Activated T-helper 17 cell treated with anti-CD3 and anti-CD28 coated beads, Interleukin-2, amount 50 U/mL, for 72 hours (primary cell): ENCODE data around the gene SLC35E1. TPM values are rescaled to one million over a fixed set of nuclear protein-coding genes. Genes with fewer than 3 reads are reported as not detected.
A peak's percentile ranks its signal among the peaks of the same experiment; 100 is the strongest.

ENCODE experiments used
- ATAC-seq: fragments of 150-1000 bp; cut with Tn5 transposase; replicated peaks from 2 replicates; pipeline ENCODE4 v1.10.0; 2021; ENCODE audit warnings: mild to moderate bottlenecking, moderate library complexity
- H3K27ac Mint-ChIP-seq: one replicate; pipeline ENCODE4 v1.8.0; 2022; ENCODE audit warnings: mixed read lengths
- H3K27me3 Mint-ChIP-seq: one replicate; pipeline ENCODE4 v1.8.0; 2022; ENCODE audit warnings: mixed read lengths
- H3K36me3 Mint-ChIP-seq: one replicate; pipeline ENCODE4 v1.8.0; 2022; ENCODE audit warnings: low read depth, mild to moderate bottlenecking, mixed read lengths
- H3K4me1 Mint-ChIP-seq: one replicate; pipeline ENCODE4 v1.8.0; 2022; ENCODE audit warnings: mixed read lengths
- H3K4me3 Mint-ChIP-seq: one replicate; pipeline ENCODE4 v1.8.0; 2022; ENCODE audit warnings: mild to moderate bottlenecking, mixed read lengths
- H3K9me3 Mint-ChIP-seq: one replicate; pipeline ENCODE4 v1.8.0; 2022; ENCODE audit warnings: mixed read lengths
- total RNA-seq, 2 donors: library from RNA; stranded (reverse); gene quantifications; one replicate each; pipeline ENCODE4 v1.2.3, GENCODE V29; 2022

SLC35E1 gene
- total RNA-seq, 2 donors from 2014 or later = 71.8 to 117 TPM

- H3K4me1 Mint-ChIP-seq = peaks cover 51% of the 10 kb centered on the region
- H3K27me3 Mint-ChIP-seq = no peaks in the 10 kb centered on the region
- ATAC-seq = no peak
- no peaks in the 10 kb centered on the region for H3K9me3 Mint-ChIP-seq
- no peak overlapping the region for H3K4me3 Mint-ChIP-seq
- peak overlapping the region; percentile 91 for H3K27ac Mint-ChIP-seq
- H3K36me3 Mint-ChIP-seq = no peaks in the 10 kb centered on the region
These were observed 18.9 kb upstream of the SLC35E1 start for GRCh38 chr19:16590876-16591802.

- Mint-ChIP-seq H3K4me3 (peak overlapping the region; percentile 89), H3K36me3 (peaks cover 12% of the 10 kb centered on the region), H3K27me3 (no peaks in the 10 kb centered on the region), H3K4me1 (peaks cover 47% of the 10 kb centered on the region), H3K9me3 (no peaks in the 10 kb centered on the region), H3K27ac (peak overlapping the region; percentile 91)
- ATAC-seq = no peak
These were observed 17.7 kb upstream of the SLC35E1 start for GRCh38 chr19:16589917-16590316.

GRCh38 chr19:16588824-16589577, 16.8 kb upstream of the SLC35E1 start:
- Mint-ChIP-seq H3K27ac (peak overlapping the region; percentile 91), H3K9me3 (no peaks in the 10 kb centered on the region), H3K36me3 (peaks cover 19% of the 10 kb centered on the region), H3K4me3 (peak overlapping the region; percentile 89), H3K27me3 (no peaks in the 10 kb centered on the region), H3K4me1 (peaks cover 39% of the 10 kb centered on the region)
- peak; percentile 22 for ATAC-seq

GRCh38 chr19:16587833-16588823, 15.9 kb upstream of the SLC35E1 start:
- Mint-ChIP-seq H3K4me1 (peaks cover 30% of the 10 kb centered on the region), H3K36me3 (peaks cover 19% of the 10 kb centered on the region), H3K27ac (peak overlapping the region; percentile 91), H3K4me3 (peak overlapping the region; percentile 89), H3K9me3 (no peaks in the 10 kb centered on the region), H3K27me3 (no peaks in the 10 kb centered on the region)
- peak; percentile 63 for ATAC-seq

- H3K4me3 Mint-ChIP-seq = peak overlapping the region; percentile 89
- H3K9me3 Mint-ChIP-seq = no peaks in the 10 kb centered on the region
- no peaks in the 10 kb centered on the region for H3K27me3 Mint-ChIP-seq
- no peak for ATAC-seq
- peaks cover 26% of the 10 kb centered on the region for H3K4me1 Mint-ChIP-seq
- H3K36me3 Mint-ChIP-seq = peaks cover 19% of the 10 kb centered on the region
- peak overlapping the region; percentile 91 for H3K27ac Mint-ChIP-seq
These were observed 15.0 kb upstream of the SLC35E1 start for GRCh38 chr19:16586991-16587832.

GRCh38 chr19:16586477-16586871, 14.3 kb upstream of the SLC35E1 start:
- H3K27ac Mint-ChIP-seq = peak overlapping the region; percentile 91
- H3K36me3 Mint-ChIP-seq = peaks cover 19% of the 10 kb centered on the region
- H3K4me1 Mint-ChIP-seq = peaks cover 26% of the 10 kb centered on the region
- no peaks in the 10 kb centered on the region for H3K27me3 Mint-ChIP-seq
- H3K9me3 Mint-ChIP-seq = no peaks in the 10 kb centered on the region
- H3K4me3 Mint-ChIP-seq = peak overlapping the region; percentile 89
- no peak for ATAC-seq

GRCh38 chr19:16585808-16586476, 13.7 kb upstream of the SLC35E1 start:
- peak overlapping the region; percentile 89 for H3K4me3 Mint-ChIP-seq
- peaks cover 22% of the 10 kb centered on the region for H3K36me3 Mint-ChIP-seq
- ATAC-seq = peak; percentile 53
- no peaks in the 10 kb centered on the region for H3K9me3 Mint-ChIP-seq
- no peaks in the 10 kb centered on the region for H3K27me3 Mint-ChIP-seq
- H3K27ac Mint-ChIP-seq = peak overlapping the region; percentile 91
- peaks cover 26% of the 10 kb centered on the region for H3K4me1 Mint-ChIP-seq

- peaks cover 26% of the 10 kb centered on the region for H3K4me1 Mint-ChIP-seq
- H3K27ac Mint-ChIP-seq = peak overlapping the region; percentile 91
- H3K36me3 Mint-ChIP-seq = peaks cover 25% of the 10 kb centered on the region
- H3K4me3 Mint-ChIP-seq = peak overlapping the region; percentile 89
- H3K9me3 Mint-ChIP-seq = no peaks in the 10 kb centered on the region
- ATAC-seq = peak; percentile 3
- no peaks in the 10 kb centered on the region for H3K27me3 Mint-ChIP-seq
These were observed 13.0 kb upstream of the SLC35E1 start for GRCh38 chr19:16585094-16585801.

GRCh38 chr19:16584248-16585093, 12.3 kb upstream of the SLC35E1 start:
- H3K4me1 Mint-ChIP-seq = peaks cover 32% of the 10 kb centered on the region
- H3K27me3 Mint-ChIP-seq = no peaks in the 10 kb centered on the region
- H3K36me3 Mint-ChIP-seq = peaks cover 33% of the 10 kb centered on the region
- H3K4me3 Mint-ChIP-seq = peak overlapping the region; percentile 89
- H3K9me3 Mint-ChIP-seq = no peaks in the 10 kb centered on the region
- ATAC-seq = peak; percentile 75
- peak overlapping the region; percentile 91 for H3K27ac Mint-ChIP-seq

- H3K27ac Mint-ChIP-seq = peak overlapping the region; percentile 91
- H3K4me3 Mint-ChIP-seq = peak overlapping the region; percentile 89
- no peak for ATAC-seq
- no peaks in the 10 kb centered on the region for H3K9me3 Mint-ChIP-seq
- peaks cover 24% of the 10 kb centered on the region for H3K4me1 Mint-ChIP-seq
- peaks cover 46% of the 10 kb centered on the region for H3K36me3 Mint-ChIP-seq
- no peaks in the 10 kb centered on the region for H3K27me3 Mint-ChIP-seq
These were observed 10.5 kb upstream of the SLC35E1 start for GRCh38 chr19:16582486-16583261.

- Mint-ChIP-seq H3K4me1 (peaks cover 24% of the 10 kb centered on the region), H3K27ac (peak overlapping the region; percentile 54), H3K36me3 (peaks cover 49% of the 10 kb centered on the region), H3K9me3 (no peaks in the 10 kb centered on the region), H3K27me3 (no peaks in the 10 kb centered on the region), H3K4me3 (no peak overlapping the region)
- no peak for ATAC-seq
These were observed 9.7 kb upstream of the SLC35E1 start for GRCh38 chr19:16581971-16582343.
